ENCODE measurements around the gene SUSD3.
"Not testable (repeated sequence)": the region's sequence is repeated elsewhere in the genome, so short reads cannot be mapped to it uniquely, and the experiment has no call there.

Gene SUSD3

GRCh38 chr9:93114984-93115335 lies 56.5 kb downstream of the SUSD3 start:
- H3K27me3 ChIP-seq (ENCODE audit: insufficient read depth, low read depth, severe bottlenecking) = no peaks in the 10 kb centered on the region
- TF ChIP-seq CTCF (IDR thresholded peaks at IDR 0.05; ENCODE audit: low read depth, low read length) = no peak

GRCh38 chr9:93115486-93116071 lies 57.1 kb downstream of the SUSD3 start:
- no peaks in the 10 kb centered on the region for H3K9me3 ChIP-seq (ENCODE audit: severe bottlenecking)
- 0 out of 2 replicates have a peak, but pooled peaks cover 2% of the 10 kb centered on the region for H3K36me3 ChIP-seq
- no peak for TF ChIP-seq CTCF (IDR thresholded peaks at IDR 0.05; ENCODE audit: low read depth, low read length)
- no peak overlapping the region for H3K27ac ChIP-seq
- no peaks in the 10 kb centered on the region for H3K27me3 ChIP-seq (ENCODE audit: insufficient read depth, low read depth, severe bottlenecking)
- H3K4me3 ChIP-seq (ENCODE audit: low read depth, low read length) = no peak overlapping the region
- no peak for DNase-seq

More at GRCh38 chr9:93114984-93115335, 56.5 kb downstream of the SUSD3 start:
- Histone ChIP-seq H3K27ac (no peak overlapping the region), H3K4me3 (ENCODE audit: low read depth, low read length) (no peak overlapping the region), H3K9me3 (ENCODE audit: severe bottlenecking) (no peaks in the 10 kb centered on the region), H3K36me3 (0 out of 2 replicates have a peak, but pooled peaks cover 2% of the 10 kb centered on the region)
- DNase-seq = no peak

GRCh38 chr9:93116072-93116961 lies 57.8 kb downstream of the SUSD3 start:
- Histone ChIP-seq H3K27ac (no peak overlapping the region), H3K4me3 (ENCODE audit: low read depth, low read length) (no peak overlapping the region), H3K9me3 (ENCODE audit: severe bottlenecking) (no peaks in the 10 kb centered on the region), H3K36me3 (no peaks in the 10 kb centered on the region), H3K27me3 (ENCODE audit: insufficient read depth, low read depth, severe bottlenecking) (no peaks in the 10 kb centered on the region)
- no peak for DNase-seq
- TF ChIP-seq CTCF (IDR thresholded peaks at IDR 0.05; ENCODE audit: low read depth, low read length) = no peak

GRCh38 chr9:93117521-93117920 lies 59.0 kb downstream of the SUSD3 start:
- H3K36me3 ChIP-seq; DNase-seq; H3K27ac ChIP-seq; H3K9me3 ChIP-seq (ENCODE audit: severe bottlenecking); H3K4me3 ChIP-seq (ENCODE audit: low read depth, low read length); H3K27me3 ChIP-seq (ENCODE audit: insufficient read depth, low read depth, severe bottlenecking): not testable (repeated sequence)

DNA sequence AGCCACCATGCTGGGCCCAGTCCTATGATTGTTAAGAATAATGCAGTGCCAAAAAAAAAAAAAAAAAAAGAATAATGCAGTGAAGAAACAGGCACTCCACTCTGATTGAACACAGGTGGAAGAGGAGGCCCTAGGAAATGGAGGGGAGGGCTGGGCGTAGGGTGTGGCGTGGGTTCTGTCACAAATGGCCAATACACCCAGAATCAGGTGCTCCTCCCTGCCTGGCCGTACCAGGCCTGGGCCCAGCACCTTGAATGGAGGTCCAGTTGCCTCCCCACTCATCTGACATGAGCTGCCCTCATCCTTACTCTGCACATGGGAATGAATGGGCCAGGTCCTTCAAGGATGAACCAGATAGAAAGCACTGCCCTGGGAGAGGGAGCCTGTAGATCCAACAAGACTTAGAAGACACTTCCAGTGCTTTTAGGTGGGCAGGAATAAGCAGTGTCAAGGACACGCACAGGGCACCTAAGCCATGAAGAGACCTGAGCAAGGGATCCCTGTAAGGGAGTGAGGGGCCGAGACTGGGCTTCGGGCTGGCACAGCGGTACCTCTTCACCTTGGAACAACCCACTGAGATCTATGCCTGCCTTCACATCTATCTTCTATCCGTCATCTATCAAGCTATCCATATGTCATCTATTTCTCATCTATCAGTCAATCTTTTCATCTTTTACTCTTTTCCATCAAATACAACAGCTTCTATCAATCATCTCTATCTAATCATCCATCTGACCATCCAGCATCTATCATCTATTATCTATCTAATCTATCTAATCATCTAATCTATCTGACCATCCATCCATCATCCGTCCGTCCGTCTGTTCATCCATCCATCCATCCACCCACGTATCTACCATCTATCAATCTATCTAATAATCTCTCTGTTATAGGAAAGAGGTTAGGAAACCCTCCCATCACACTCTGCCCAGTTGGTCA lies 59.7 kb downstream of the SUSD3 start:
- no peak for TF ChIP-seq CTCF (IDR thresholded peaks at IDR 0.05; ENCODE audit: low read depth, low read length)
- no peak for DNase-seq
- Histone ChIP-seq H3K9me3 (ENCODE audit: severe bottlenecking) (no peaks in the 10 kb centered on the region), H3K36me3 (no peaks in the 10 kb centered on the region), H3K4me3 (ENCODE audit: low read depth, low read length) (no peak overlapping the region), H3K27ac (no peak overlapping the region), H3K27me3 (ENCODE audit: insufficient read depth, low read depth, severe bottlenecking) (no peaks in the 10 kb centered on the region)

Measured in WERI-Rb-1 (cell line).